HG03439 (cell line): ENCODE data around the gene CASTOR1.

Source experiments
- ATAC-seq: cut with Tn5 transposase; IDR thresholded peaks from one replicate; pipeline ENCODE4 v1.9.1; 2021; ENCODE audit warnings: mild to moderate bottlenecking, moderate library complexity; ENCODE audit not compliant: unreplicated experiment

Gene CASTOR1

GRCh38 chr22:30320021-30320556 is 30.8 kb upstream of the CASTOR1 start:
- ATAC-seq = no peak

GRCh38 chr22:30318799-30319419 is 29.6 kb upstream of the CASTOR1 start:
- ATAC-seq = no peak

GRCh38 chr22:30317778-30318177 is 28.5 kb upstream of the CASTOR1 start:
- no peak for ATAC-seq

- no peak for ATAC-seq
These were observed 26.8 kb upstream of the CASTOR1 start for GRCh38 chr22:30315962-30316576.

GRCh38 chr22:30314915-30315314 is 25.6 kb upstream of the CASTOR1 start:
- no peak for ATAC-seq

GRCh38 chr22:30313527-30314363 is 24.4 kb upstream of the CASTOR1 start:
- ATAC-seq = no peak

GRCh38 chr22:30312053-30312452 is 22.7 kb upstream of the CASTOR1 start:
- ATAC-seq = no peak

GRCh38 chr22:30310881-30311771 is 21.8 kb upstream of the CASTOR1 start:
- ATAC-seq = no peak

- no peak for ATAC-seq
These were observed 20.8 kb upstream of the CASTOR1 start for GRCh38 chr22:30309951-30310741.

GRCh38 chr22:30308518-30309230 is 19.4 kb upstream of the CASTOR1 start:
- no peak for ATAC-seq

GRCh38 chr22:30308093-30308492 is 18.8 kb upstream of the CASTOR1 start:
- ATAC-seq = no peak

- no peak for ATAC-seq
These were observed 17.8 kb upstream of the CASTOR1 start for GRCh38 chr22:30307041-30307574.

- no peak for ATAC-seq
These were observed 17.3 kb upstream of the CASTOR1 start for GRCh38 chr22:30306627-30307011.

GRCh38 chr22:30305906-30306626 is 16.8 kb upstream of the CASTOR1 start:
- no peak for ATAC-seq

- ATAC-seq = no peak
These were observed 16.2 kb upstream of the CASTOR1 start for GRCh38 chr22:30305519-30305905.

GRCh38 chr22:30304495-30305244 is 15.4 kb upstream of the CASTOR1 start:
- no peak for ATAC-seq

GRCh38 chr22:30302810-30303138 is 13.5 kb upstream of the CASTOR1 start:
- no peak for ATAC-seq
